22Rv1 (cell line): ENCODE data around the gene PDZRN3.

Experiments
- CTCF ChIP-seq: fragments of 450-650 bp; IDR thresholded peaks from 2 replicates; pipeline ENCODE4 v1.5.1; 2017; ENCODE audit warnings: mild to moderate bottlenecking
- ZFX ChIP-seq: fragments of 450-650 bp; IDR thresholded peaks from 2 replicates; pipeline ENCODE4 v1.6.1; 2017; ENCODE audit warnings: antibody characterized with exemption, borderline replicate concordance

DNA sequence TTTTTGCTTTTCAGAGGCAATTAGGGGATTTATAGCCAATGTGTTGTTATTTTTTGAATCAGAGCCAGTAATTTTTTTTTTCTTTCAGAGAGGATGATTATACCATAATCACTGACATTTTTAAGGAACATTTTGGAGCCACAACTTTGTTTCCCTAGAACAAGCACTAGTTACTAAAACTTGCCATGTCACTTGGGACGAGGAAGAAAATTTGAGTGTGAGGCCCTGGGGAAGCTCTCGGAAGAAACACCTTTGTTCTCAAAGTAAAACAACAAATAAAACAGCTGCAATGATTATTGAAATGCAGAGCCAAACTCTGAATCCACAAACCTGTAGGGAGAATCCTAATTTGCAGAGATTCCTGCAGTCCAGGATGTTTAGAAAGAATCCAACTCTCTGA is 69.7 kb downstream of the PDZRN3 start:
- no peak for TF ChIP-seq CTCF
- TF ChIP-seq ZFX, result no peak
